Calu3 (cell line): ENCODE results near the gene TNK2. TPM values are rescaled to one million over a fixed set of nuclear protein-coding genes. Genes with fewer than 3 reads are reported as not detected.

Experiments used
- BruUV-seq: library from RNA; stranded (reverse); fragments of 400-500 nt; replicated peaks from 2 replicates; lab custom pipeline; 2021; lab: Mats Ljungman, UMichigan
- CTCF ChIA-PET: fragments of 300-600 bp; sonication (Branson Sonifier 250); formaldehyde crosslinking; loops from one replicate; lab custom pipeline; 2022; ENCODE audit warnings: antibody characterized with exemption; lab: Charles Lee
- DNase-seq: peaks from one replicate; pipeline ENCODE4 v3.0.0; 2022
- H3K27ac Mint-ChIP-seq: one replicate; pipeline ENCODE4 v1.8.0; 2022; ENCODE audit warnings: mixed read lengths; ENCODE audit not compliant: unreplicated experiment
- H3K27me3 Mint-ChIP-seq: one replicate; pipeline ENCODE4 v1.8.0; 2022; ENCODE audit warnings: mixed read lengths; ENCODE audit not compliant: unreplicated experiment
- H3K36me3 Mint-ChIP-seq: one replicate; pipeline ENCODE4 v1.8.0; 2022; ENCODE audit warnings: mild to moderate bottlenecking, moderate library complexity, mixed read lengths; ENCODE audit not compliant: insufficient read depth, unreplicated experiment
- H3K4me1 Mint-ChIP-seq: one replicate; pipeline ENCODE4 v1.8.0; 2022; ENCODE audit warnings: mild to moderate bottlenecking, low read depth, mixed read lengths; ENCODE audit not compliant: unreplicated experiment
- H3K4me3 Mint-ChIP-seq: one replicate; pipeline ENCODE4 v1.8.0; 2022; ENCODE audit warnings: mild to moderate bottlenecking, low read depth, moderate library complexity, mixed read lengths; ENCODE audit not compliant: unreplicated experiment
- H3K9me3 Mint-ChIP-seq: one replicate; pipeline ENCODE4 v1.8.0; 2022; ENCODE audit warnings: low read depth, mixed read lengths; ENCODE audit not compliant: unreplicated experiment
- CTCF ChIP-seq: fragments of 200-600 bp; IDR thresholded peaks from one replicate; pipeline ENCODE4 v1.8.0; 2022; ENCODE audit warnings: antibody characterized with exemption; ENCODE audit not compliant: unreplicated experiment
- intact Hi-C: fragments of 100-400 bp; cut with micrococcal nuclease; formaldehyde crosslinking; loops from one replicate; pipeline ENCODE4 v1.10.0; 2022; ENCODE audit not compliant: unreplicated experiment
- total RNA-seq: library from RNA; stranded (reverse); gene quantifications from 2 replicates; pipeline ENCODE4 v1.2.3, GENCODE V29; 2022

Gene TNK2
- total RNA-seq, 1 experiment from 2014 or later = 50.4 TPM

- CTCF ChIA-PET = interaction anchor here (0.7 to 0.9 kb wide), 2 partner anchors 15 to 178 kb away, joined by 3 read pairs; no protein-coding TSS in a partner anchor
- peaks cover 7% of the 10 kb centered on the region for H3K36me3 Mint-ChIP-seq
- BruUV-seq = no TSS peak
These were observed 72.6 kb downstream of the TNK2 start for GRCh38 chr3:195835791-195836190.

GRCh38 chr3:195834675-195835583, 73.4 kb downstream of the TNK2 start:
- no peak overlapping the region for H3K4me3 Mint-ChIP-seq
- H3K9me3 Mint-ChIP-seq = no peaks in the 10 kb centered on the region
- H3K36me3 Mint-ChIP-seq = peaks cover 7% of the 10 kb centered on the region
- no peak overlapping the region for H3K27ac Mint-ChIP-seq
- DNase-seq = no peak
- H3K27me3 Mint-ChIP-seq = peaks cover 10% of the 10 kb centered on the region
- no TSS peak for BruUV-seq
- TF ChIP-seq CTCF = no peak
- H3K4me1 Mint-ChIP-seq = peaks cover 17% of the 10 kb centered on the region
- CTCF ChIA-PET = interaction anchor here (0.6 to 0.9 kb wide), 2 partner anchors 15 to 373 kb away, joined by 3 read pairs; no protein-coding TSS in a partner anchor
- intact Hi-C loops = no loop called here

More at GRCh38 chr3:195835791-195836190, 72.6 kb downstream of the TNK2 start:
- H3K4me3 Mint-ChIP-seq = no peak overlapping the region
- H3K9me3 Mint-ChIP-seq = no peaks in the 10 kb centered on the region
- no peak for TF ChIP-seq CTCF
- peaks cover 10% of the 10 kb centered on the region for H3K27me3 Mint-ChIP-seq
- H3K4me1 Mint-ChIP-seq = peaks cover 17% of the 10 kb centered on the region
- DNase-seq = no peak
- intact Hi-C loops = no loop called here
- no peak overlapping the region for H3K27ac Mint-ChIP-seq

- no TSS peak for BruUV-seq
- intact Hi-C loops = no loop called here
- Mint-ChIP-seq H3K4me3 (no peak overlapping the region), H3K27me3 (no peaks in the 10 kb centered on the region), H3K27ac (no peak overlapping the region), H3K36me3 (peaks cover 5% of the 10 kb centered on the region), H3K9me3 (no peaks in the 10 kb centered on the region), H3K4me1 (peaks cover 19% of the 10 kb centered on the region)
- DNase-seq = no peak
- CTCF ChIA-PET = no interaction called here
- no peak for TF ChIP-seq CTCF
These were observed 78.5 kb downstream of the TNK2 start for GRCh38 chr3:195829897-195830254.

- CTCF ChIA-PET = no interaction called here
- no peak overlapping the region for H3K27ac Mint-ChIP-seq
- peaks cover 5% of the 10 kb centered on the region for H3K36me3 Mint-ChIP-seq
- H3K27me3 Mint-ChIP-seq = no peaks in the 10 kb centered on the region
- H3K4me3 Mint-ChIP-seq = no peak overlapping the region
- TF ChIP-seq CTCF = no peak
- no peaks in the 10 kb centered on the region for H3K9me3 Mint-ChIP-seq
- DNase-seq = no peak
- intact Hi-C loops = no loop called here
- peaks cover 20% of the 10 kb centered on the region for H3K4me1 Mint-ChIP-seq
- no TSS peak for BruUV-seq
These were observed 79.6 kb downstream of the TNK2 start for GRCh38 chr3:195828762-195829161.
